ENCODE results near the gene NABP2. TPM values are rescaled to one million over a fixed set of nuclear protein-coding genes. Genes with fewer than 3 reads are reported as not detected.

The NABP2 gene
- total RNA-seq, 1 experiment from 2014 or later: 98.6 TPM

- H3F3A ChIP-seq (ENCODE audit: low read length, unreplicated experiment): no peaks in the 10 kb centered on the region
- peaks cover 39% of the 10 kb centered on the region for H3K36me3 ChIP-seq (ENCODE audit: low read depth, low read length)
- H3K9me2 ChIP-seq (replicated peaks; ENCODE audit: low read length): no peaks in the 10 kb centered on the region
- ChIA-PET CTCF (no interaction called here), POLR2A (ENCODE audit: unreplicated experiment) (no interaction called here)
- no peaks in the 10 kb centered on the region for H3K4me1 ChIP-seq (ENCODE audit: insufficient read depth, low read length)
- H3K4me2 ChIP-seq (ENCODE audit: low read length): no peak overlapping the region
- intact Hi-C loops (cut with micrococcal nuclease): no loop called here
- no peak for DNase-seq
- H3K9ac ChIP-seq (ENCODE audit: low read length): no peak overlapping the region
- H2AFZ ChIP-seq (ENCODE audit: low read length): no peak overlapping the region
- ATAC-seq: no peak
- no peak overlapping the region for H3K4me3 ChIP-seq (ENCODE audit: low read length)
- no TSS peak for BruUV-seq (replicated peaks)
- H3K27me3 ChIP-seq (ENCODE audit: low read length): no peaks in the 10 kb centered on the region
- H4K20me1 ChIP-seq (ENCODE audit: low read length): no peaks in the 10 kb centered on the region
- H3K9me3 ChIP-seq (ENCODE audit: low read length): no peaks in the 10 kb centered on the region
- TF ChIP-seq EZH2 (IDR thresholded peaks at IDR 0.05; ENCODE audit: low read length, unreplicated experiment): no peak
- TF ChIP-seq, protein P1, sequence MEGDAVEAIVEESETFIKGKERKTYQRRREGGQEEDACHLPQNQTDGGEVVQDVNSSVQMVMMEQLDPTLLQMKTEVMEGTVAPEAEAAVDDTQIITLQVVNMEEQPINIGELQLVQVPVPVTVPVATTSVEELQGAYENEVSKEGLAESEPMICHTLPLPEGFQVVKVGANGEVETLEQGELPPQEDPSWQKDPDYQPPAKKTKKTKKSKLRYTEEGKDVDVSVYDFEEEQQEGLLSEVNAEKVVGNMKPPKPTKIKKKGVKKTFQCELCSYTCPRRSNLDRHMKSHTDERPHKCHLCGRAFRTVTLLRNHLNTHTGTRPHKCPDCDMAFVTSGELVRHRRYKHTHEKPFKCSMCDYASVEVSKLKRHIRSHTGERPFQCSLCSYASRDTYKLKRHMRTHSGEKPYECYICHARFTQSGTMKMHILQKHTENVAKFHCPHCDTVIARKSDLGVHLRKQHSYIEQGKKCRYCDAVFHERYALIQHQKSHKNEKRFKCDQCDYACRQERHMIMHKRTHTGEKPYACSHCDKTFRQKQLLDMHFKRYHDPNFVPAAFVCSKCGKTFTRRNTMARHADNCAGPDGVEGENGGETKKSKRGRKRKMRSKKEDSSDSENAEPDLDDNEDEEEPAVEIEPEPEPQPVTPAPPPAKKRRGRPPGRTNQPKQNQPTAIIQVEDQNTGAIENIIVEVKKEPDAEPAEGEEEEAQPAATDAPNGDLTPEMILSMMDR (conservative IDR thresholded peaks at IDR 0.05; ENCODE audit: low read depth, low read length): no peak
- no peak for TF ChIP-seq EZH2phosphoT487 (IDR thresholded peaks at IDR 0.05; ENCODE audit: borderline replicate concordance, low read length)
- no peaks in the 10 kb centered on the region for H3K79me2 ChIP-seq (ENCODE audit: low read length)
- H3K27ac ChIP-seq (ENCODE audit: low read length): no peak overlapping the region
Measured at GRCh38 chr12:56243731-56244181, 19.6 kb downstream of the NABP2 start.

GRCh38 chr12:56244494-56244893 lies 20.4 kb downstream of the NABP2 start:
- ATAC-seq: no peak
- TF ChIP-seq EZH2phosphoT487 (IDR thresholded peaks at IDR 0.05; ENCODE audit: borderline replicate concordance, low read length): no peak
- no peak for TF ChIP-seq EZH2 (IDR thresholded peaks at IDR 0.05; ENCODE audit: low read length, unreplicated experiment)
- TF ChIP-seq, protein P1 (conservative IDR thresholded peaks at IDR 0.05; ENCODE audit: low read depth, low read length): no peak
- POLR2A ChIA-PET (ENCODE audit: unreplicated experiment): no interaction called here

GRCh38 chr12:56247923-56248322 lies 23.8 kb downstream of the NABP2 start:
- POLR2A ChIA-PET (ENCODE audit: unreplicated experiment): interaction anchor here (0.5 kb wide), 1 partner anchor 174 kb away, joined by 3 read pairs; no protein-coding TSS in a partner anchor

More at GRCh38 chr12:56244494-56244893, 20.4 kb downstream of the NABP2 start:
- no TSS peak for BruUV-seq (replicated peaks)
- H3K27ac ChIP-seq (ENCODE audit: low read length): no peak overlapping the region
- intact Hi-C loops (cut with micrococcal nuclease): no loop called here
- peaks cover 44% of the 10 kb centered on the region for H3K36me3 ChIP-seq (ENCODE audit: low read depth, low read length)
- no peaks in the 10 kb centered on the region for H3K79me2 ChIP-seq (ENCODE audit: low read length)
- H3K4me2 ChIP-seq (ENCODE audit: low read length): no peak overlapping the region
- H4K20me1 ChIP-seq (ENCODE audit: low read length): no peaks in the 10 kb centered on the region
- H3F3A ChIP-seq (ENCODE audit: low read length, unreplicated experiment): no peaks in the 10 kb centered on the region
- no peak for DNase-seq
- H3K9me2 ChIP-seq (replicated peaks; ENCODE audit: low read length): no peaks in the 10 kb centered on the region
- no peaks in the 10 kb centered on the region for H3K9me3 ChIP-seq (ENCODE audit: low read length)
- H3K4me1 ChIP-seq (ENCODE audit: insufficient read depth, low read length): no peaks in the 10 kb centered on the region
- H3K4me3 ChIP-seq (ENCODE audit: low read length): no peak overlapping the region
- no peaks in the 10 kb centered on the region for H3K27me3 ChIP-seq (ENCODE audit: low read length)
- H3K9ac ChIP-seq (ENCODE audit: low read length): no peak overlapping the region
- H2AFZ ChIP-seq (ENCODE audit: low read length): no peak overlapping the region
- CTCF ChIA-PET: no interaction called here

More at GRCh38 chr12:56247923-56248322, 23.8 kb downstream of the NABP2 start:
- no peak overlapping the region for H2AFZ ChIP-seq (ENCODE audit: low read length)
- no peak for ATAC-seq
- intact Hi-C loops (cut with micrococcal nuclease): no loop called here
- TF ChIP-seq EZH2 (IDR thresholded peaks at IDR 0.05; ENCODE audit: low read length, unreplicated experiment) (no peak), EZH2phosphoT487 (IDR thresholded peaks at IDR 0.05; ENCODE audit: borderline replicate concordance, low read length) (no peak)
- TF ChIP-seq, protein P1 (conservative IDR thresholded peaks at IDR 0.05; ENCODE audit: low read depth, low read length): no peak
- no peak overlapping the region for H3K4me2 ChIP-seq (ENCODE audit: low read length)
- H3K27me3 ChIP-seq (ENCODE audit: low read length): no peaks in the 10 kb centered on the region
- peaks cover 55% of the 10 kb centered on the region for H3K36me3 ChIP-seq (ENCODE audit: low read depth, low read length)
- H3K9ac ChIP-seq (ENCODE audit: low read length): no peak overlapping the region
- no peak overlapping the region for H3K4me3 ChIP-seq (ENCODE audit: low read length)
- no peaks in the 10 kb centered on the region for H3F3A ChIP-seq (ENCODE audit: low read length, unreplicated experiment)
- H3K79me2 ChIP-seq (ENCODE audit: low read length): no peaks in the 10 kb centered on the region
- no peaks in the 10 kb centered on the region for H3K4me1 ChIP-seq (ENCODE audit: insufficient read depth, low read length)
- BruUV-seq (replicated peaks): no TSS peak
- CTCF ChIA-PET: interaction anchor here (0.6 kb wide), 1 partner anchor 18 kb away, joined by 3 read pairs; the partner anchor contains the start of gene SLC39A5
- no peak for DNase-seq
- no peaks in the 10 kb centered on the region for H4K20me1 ChIP-seq (ENCODE audit: low read length)
- no peak overlapping the region for H3K27ac ChIP-seq (ENCODE audit: low read length)
- no peaks in the 10 kb centered on the region for H3K9me3 ChIP-seq (ENCODE audit: low read length)
- no peaks in the 10 kb centered on the region for H3K9me2 ChIP-seq (replicated peaks; ENCODE audit: low read length)

Data from PC-3 (cell line).